HUDEP-2 (cell line): ENCODE data around the gene NCS1.

ENCODE experiments used
- DNase-seq, 76 experiments: peaks; one replicate each; lab custom pipeline; 2025; ENCODE audit not compliant: unreplicated experiment in 76 of 76; lab: John Stamatoyannopoulos, UW

NCS1 gene

DNA sequence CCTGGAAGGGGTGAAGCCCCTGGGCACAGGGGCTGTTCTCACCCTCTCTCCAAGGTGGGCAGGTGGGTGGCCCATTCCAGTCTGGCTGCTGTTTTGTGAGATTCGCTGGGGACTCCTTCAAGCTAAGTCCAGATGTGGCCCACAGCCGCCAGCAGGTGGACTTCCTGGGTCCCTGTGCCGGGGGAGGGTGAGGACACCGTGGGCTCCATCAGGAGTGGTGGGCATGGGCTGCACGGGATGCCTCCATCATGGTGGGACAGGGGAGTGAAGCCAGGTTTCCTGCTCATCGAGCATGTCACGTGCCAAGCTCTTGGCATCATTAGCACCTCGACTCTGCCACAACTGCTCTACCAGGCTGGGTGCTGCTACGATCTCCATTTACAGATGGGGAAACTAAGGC lies 1.8 kb downstream of the NCS1 start:
- DNase-seq, result no peak

DNA sequence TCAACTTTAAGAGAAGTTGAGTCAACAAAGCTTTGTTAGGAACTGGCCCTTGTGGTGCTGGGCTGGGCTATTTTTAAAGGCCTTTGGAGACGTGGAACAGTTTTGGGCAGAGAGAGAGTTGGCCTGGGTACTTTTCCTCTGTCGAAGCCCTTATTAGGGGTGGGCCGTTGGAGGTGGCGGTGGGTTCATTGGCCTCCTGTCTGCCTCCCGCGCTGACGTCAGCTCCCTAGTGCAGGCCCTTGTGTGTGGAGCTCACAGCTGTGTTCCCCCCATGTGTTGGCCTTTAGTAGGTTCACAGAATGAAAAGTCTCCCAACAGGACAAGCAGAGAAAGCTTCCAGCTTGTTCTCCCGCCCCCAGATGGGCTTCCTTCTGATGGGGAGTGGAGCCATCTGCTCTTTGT lies 2.7 kb downstream of the NCS1 start:
- no peak for DNase-seq

DNA sequence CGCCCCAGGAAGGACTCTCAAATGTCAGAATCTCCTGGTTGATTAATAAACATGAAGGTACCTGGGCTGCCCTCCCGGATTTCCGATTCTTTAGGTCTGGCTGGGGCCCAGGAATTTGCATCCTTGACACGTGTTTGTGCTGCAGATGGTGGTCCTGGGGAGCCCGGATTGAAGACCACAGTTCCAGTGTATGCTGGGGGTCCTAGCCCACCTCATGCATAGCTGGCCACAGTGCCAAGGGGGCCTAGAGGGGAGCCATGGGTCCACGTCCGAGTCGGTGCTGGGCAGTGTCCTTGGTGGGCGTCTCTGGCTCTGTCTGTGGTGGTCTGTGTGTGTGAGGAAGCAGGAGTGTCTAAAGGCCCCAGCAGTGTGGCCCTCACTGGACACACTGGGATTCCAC lies 3.2 kb downstream of the NCS1 start:
- DNase-seq, result no peak

DNA sequence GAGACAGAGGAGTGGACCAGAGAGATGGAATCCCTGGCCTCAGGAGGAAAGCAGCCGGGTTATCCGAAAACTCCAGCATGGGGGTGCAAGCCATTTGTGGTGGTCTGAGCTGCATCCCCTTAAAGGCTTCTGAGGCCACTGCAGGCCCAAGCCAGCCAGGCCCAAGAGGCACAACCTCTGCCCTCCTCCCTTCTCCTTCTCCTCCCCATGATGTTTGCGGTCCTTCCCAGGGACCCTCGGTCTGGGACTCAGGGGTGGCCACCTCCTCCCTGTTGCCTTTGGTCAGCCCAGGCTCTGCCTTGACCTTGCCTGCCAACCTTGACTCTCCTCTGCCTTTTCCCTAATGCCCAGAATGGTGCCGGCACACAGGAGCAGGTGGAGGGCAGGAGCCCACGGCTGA lies 4.6 kb downstream of the NCS1 start:
- no peak for DNase-seq

DNA sequence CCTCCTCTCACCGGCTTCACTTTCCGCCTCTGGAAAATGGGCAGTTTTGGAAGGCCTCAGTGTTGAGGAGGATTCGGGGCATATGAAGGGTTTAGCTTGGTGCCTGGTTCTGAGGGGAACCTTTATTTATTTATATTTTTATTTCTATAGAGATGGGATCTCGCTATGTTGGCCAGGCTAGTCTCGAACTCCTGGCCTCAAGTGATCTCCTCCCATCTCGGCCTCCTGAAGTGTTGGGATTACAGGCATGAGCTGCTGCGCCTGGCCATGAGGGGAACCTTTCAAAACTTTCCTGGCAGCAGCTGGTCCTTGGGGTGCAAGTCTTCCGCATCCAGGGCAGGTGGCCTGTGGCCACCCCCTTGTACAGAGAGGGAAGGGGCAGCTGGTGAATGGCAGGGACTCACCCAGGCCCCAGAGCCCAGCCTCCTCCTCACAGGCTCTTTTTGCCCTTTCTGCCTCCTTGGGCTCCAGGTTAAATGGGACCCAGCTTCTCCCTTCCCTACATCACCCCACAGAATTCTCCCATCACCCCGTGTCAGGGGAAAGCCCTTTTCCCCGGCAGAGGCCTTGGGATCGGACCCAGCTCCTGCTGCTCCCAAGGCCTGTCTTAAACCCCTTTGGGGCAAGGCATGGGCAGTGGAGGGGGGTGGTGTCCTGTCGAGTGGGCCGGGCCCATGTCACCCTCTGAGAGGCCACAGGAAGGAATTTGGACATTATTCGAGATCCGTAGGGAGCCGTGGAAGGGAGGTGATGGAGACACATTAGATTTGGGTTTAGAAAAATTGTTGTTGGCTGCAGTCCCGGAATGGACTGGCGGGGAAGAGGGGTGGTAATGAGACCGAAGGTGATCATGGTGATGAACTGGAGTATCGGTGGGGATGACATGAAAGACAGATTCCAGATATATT lies 5.9 kb downstream of the NCS1 start:
- DNase-seq, result no peak

DNA sequence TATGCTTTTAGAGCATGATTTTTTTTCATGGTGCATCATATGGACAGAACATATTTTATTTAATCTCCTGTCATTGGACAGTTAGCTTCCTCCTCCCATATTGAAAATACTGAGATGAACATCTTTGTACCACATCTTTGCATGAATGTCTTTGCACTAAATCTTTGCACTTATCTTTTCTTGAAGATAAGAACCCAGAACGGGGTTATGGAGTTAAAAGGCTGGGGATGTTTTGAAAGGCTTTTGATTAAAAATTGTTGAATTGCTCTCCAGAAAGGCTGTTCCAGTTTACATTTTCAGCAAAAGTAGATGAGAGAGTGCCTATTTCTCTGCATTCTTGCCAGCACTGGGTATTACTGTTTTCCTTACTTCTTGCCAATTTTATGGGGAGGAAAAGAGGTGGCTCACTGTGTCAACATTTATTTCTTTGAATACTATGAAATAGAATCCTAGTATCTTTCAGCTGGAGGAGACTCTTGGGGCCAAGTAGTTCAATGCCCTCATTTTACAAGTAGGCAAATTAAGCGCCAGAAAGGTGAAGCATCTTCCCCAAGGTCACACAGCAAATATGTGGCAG lies 7.2 kb downstream of the NCS1 start:
- DNase-seq, result no peak

DNA sequence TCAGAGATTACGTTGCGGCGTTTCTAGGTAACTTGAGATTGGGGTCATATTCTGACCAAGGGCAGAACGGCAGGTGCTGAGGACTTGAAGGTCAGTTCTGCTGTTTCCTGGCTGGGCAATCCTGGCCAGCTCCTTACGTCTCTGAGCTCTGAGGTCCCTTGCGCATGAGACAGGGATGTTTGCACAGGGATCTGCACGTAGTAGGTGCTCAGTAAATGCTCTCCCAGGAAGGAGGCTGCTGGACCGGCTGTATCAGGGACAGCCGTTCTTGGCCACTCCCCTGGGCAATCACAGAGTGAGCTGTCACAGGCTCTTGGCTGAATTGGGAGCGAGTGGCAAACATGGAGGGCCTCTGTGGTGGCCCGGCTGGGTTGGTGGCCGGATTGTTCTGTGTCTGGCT lies 8.3 kb downstream of the NCS1 start:
- DNase-seq, result no peak

DNA sequence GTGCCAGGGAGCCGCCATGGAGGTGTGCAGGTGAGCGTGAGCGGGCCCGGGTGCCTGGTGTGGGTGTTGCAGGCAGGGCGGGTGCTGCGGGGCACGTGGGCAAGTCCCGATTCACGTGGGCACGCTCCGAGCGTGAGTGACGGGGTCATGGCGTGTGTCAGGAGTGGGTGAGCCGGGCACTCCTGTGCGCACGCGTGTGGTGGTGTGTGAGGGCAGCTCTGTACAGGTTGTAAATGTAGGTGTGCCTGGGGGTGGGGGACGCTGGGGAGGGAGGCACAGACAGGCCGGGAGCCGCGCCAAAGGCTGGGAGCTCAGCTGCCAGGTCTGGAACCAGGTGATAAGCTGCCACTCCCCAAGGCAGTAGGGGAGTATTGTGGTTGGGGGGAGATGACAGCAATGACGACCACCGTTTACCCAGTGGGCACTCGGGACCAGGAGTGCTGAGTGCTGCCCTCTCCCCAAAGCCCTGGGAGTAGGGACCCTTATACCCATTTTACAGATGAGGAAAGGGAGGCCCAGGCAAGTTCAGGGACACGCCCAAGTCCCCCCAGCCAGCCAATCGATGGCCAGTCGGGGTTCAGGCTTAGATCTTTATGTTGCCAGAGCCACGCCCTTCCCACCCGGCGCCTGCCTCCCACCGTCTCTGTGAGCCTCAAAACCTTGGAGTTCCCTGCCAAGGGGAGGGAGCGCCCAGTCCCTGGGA lies 9.6 kb downstream of the NCS1 start:
- peak in 66 of 76 experiments; percentile 7 to 84 (median 56) for DNase-seq

DNA sequence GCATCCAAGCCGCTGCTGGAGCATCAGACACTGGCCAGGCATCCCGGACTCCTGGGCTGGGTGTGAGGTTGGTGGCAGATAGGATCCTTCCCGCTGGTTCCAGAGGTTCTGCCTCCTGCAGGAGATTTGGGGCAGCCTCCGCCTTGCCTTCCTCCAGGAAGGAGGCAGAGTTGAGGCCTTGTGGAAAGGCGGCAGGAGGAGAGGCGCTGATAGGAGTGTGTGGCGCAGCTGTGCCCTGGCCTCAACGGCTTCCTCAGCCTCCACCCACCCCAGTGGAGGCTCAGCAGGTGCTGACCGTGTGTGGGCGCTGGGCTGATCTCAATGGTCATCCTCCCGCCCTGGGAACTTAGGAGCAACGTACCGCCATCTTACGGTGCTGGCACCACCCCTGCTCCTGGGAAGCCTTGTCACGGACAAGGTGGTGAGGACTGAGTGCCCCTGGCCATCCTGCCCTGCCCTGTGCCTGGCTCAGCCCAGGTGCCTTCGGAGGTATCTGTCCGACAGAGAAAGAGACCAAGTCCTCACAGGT lies 10.2 kb downstream of the NCS1 start:
- no peak for DNase-seq

DNA sequence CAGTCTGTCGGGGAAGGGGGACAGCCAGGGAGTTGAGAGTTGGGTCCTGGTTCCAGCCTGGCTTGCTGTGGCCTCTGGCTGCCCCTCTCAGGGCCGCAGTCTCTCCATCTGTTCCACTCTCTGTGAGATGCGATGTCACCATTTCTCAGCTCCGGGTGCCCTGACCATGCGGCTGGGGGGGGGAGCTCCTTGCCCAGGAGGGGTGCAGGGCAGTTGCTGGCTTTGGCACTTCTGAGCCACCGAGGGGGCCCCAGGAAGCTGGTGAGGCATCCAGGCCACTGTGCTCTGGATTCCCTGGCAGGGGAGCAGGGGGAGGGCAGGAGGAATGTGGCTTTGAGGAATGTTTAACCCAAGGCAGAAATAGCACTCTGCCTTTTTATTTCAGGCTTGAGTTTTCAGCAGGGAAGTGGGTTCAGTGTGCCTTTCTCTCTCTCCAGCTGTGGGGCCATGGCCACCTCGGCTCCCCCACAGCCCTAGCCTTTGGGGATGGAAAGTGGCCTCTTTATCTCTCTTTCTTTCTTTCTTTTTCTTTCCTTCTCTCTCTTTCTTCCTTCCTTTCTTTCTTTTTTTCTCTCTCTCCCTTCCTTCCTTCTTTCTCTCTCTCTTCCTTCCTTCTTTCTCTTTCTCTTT lies 11.0 kb downstream of the NCS1 start:
- no peak for DNase-seq

DNA sequence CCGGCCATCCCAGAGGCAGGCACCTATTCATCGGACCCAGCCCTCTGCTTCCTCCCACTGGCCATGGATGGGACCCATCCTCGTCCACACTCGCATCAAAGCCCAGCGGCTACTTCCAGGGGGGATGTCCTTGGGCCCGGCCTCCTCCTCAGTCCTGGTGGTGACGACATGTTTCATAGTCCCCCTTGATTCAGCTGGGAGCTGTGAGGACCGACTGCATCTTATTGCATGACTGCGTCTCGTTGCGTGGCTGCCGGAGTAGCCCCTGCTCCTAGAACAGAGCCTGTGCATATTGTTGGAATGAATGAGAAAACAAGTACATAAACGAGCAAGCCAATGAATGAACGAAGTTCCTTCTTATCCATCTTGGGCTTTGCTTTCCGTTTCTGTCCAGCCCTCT lies 12.8 kb downstream of the NCS1 start:
- no peak for DNase-seq

DNA sequence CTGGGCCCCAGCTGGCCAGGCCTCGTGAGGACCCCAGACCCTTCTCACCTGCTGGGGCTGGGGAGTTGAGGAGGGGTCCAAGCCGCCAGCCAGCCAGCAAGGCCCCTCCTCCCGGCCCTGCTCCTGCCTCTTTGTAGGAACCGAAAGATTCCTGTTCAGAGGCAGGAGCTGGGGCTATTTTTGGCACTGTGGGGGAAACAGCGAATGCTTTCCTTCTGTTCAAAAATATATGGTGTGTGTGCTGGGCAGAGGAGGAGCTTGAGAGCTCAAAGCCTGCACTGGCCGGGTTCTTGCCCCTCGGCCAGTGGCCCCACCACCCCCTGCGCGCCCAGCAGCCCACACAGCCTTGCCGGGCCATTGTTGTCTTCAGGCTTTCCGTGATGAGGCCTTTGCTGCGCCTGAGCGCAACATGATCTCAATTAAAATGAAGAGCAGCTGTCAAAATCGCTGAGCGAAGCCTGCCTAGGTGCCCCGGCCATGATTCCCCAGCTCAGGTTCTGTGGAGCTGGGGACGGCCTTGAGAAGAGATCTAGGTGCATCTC lies 13.4 kb downstream of the NCS1 start:
- no peak for DNase-seq

DNA sequence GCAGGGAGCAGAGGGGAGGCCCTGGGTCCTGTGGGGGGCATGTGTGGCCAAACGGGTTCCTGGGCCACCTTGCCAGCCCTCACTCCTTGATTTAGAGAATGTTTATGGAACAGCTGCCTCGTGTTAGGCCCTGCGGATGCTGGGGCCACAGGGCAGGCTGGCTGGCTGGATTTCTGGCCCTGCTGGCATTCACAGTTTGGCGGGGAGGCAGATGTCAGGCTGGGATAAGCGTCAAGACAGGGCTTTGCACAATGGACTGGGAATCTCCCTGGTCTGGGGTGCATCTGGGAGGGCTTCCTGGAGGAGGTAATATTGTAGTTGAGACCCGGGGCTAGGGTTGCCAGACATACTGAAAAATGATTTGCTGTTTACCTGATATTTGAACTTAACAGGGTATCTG lies 13.8 kb downstream of the NCS1 start:
- DNase-seq, result peak in 1 of 76 experiments; percentile 12

DNA sequence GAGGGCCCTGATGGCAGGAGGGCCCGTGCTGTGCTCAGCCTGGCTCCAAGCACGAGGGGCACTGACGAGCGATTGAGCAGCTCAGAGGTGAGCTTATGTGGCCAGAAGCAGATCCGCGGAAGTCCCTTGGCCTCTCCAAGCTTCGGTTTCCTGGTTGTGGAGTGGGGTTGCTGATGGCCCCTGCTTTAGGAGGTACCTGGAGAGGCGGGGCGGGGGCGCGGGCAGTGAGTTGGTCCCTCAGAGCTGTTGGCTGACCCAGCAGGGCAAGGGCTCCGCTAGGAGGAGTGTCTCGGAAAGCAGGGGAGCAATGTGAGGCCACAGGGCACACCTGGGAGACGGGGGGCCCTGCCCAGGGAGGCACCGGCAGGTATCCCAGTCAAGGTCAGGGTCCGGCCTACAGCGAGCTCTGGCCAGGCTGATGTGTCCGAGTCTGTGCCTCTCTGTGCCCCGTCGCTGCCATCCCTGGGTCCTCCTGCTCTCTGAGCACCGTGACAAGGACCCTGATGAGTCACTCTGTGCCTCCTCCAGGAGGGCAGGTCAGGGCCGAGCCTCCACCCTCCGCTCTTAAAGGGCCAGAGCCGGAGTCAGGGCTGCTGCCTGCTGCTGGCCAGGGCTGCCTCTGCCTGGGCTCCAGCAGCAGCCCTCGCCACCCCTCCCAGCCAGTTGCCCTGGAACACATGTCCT lies 14.8 kb downstream of the NCS1 start:
- peak in 73 of 76 experiments; percentile 20 to 89 (median 75) for DNase-seq

DNA sequence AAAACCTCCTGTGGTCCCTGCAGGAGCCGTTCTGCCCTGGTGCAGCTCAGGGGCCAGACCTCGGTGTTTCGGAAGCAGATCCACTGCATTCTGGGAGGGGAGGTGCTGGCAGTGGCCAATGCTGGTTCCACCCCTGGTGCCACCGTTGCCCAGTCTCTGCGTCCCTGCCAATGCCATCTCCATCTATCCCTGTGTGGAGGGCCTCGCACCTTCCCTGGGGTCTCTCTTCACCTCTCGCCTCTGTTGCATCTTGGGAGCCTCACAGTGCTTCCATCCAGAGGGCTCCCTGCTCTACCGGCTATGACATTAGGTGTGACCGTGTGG lies 15.3 kb downstream of the NCS1 start:
- no peak for DNase-seq

DNA sequence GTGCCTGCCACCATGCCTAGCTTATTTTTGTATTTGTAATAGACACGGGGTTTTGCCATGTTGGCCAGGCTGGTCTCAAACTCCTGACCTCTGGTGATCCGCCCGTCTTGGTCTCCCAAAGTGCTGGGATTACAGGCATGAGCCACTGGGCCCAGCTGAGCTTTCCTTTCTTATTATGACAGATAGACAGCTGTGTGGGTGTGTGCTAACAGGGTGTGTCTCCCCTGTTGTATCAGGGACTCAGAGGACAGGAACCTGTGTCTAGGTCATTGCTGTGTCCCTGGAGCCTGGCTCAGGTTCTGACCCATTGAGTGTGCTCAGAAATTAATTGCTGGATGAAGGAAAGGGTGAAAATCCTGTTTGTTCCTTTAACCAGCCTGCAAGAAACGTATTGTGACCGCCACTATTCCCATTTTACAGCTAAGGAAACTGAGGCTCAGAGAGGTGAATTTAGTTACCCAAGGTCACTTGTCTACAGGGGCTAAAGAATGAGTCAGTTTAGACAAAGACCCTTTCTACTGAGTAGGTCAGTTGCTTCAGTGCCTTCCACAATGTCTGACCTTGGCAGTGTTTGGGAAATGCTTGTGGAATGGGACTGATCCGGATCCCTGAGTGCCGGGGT lies 16.8 kb downstream of the NCS1 start:
- DNase-seq, result peak in 38 of 76 experiments; percentile 7 to 60 (median 30)

DNA sequence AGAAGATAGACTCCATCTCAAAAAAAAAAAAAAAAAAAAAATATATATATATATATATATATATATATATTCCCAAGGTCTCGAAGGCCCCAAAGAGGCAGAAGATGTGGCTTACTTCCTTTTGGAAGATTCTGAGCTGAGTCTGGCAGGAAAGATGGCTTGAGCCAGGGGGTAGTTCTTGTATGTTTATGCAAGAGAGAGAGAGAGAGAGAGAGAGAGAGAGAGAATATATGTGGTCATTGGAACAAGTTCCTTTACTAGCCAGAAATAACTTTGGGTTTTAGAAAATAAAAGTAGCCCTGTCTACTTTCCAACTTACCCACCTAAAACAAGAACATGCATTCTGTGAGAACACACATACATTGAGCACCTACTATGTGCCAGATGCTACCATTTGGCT lies 17.6 kb downstream of the NCS1 start:
- DNase-seq, result no peak

DNA sequence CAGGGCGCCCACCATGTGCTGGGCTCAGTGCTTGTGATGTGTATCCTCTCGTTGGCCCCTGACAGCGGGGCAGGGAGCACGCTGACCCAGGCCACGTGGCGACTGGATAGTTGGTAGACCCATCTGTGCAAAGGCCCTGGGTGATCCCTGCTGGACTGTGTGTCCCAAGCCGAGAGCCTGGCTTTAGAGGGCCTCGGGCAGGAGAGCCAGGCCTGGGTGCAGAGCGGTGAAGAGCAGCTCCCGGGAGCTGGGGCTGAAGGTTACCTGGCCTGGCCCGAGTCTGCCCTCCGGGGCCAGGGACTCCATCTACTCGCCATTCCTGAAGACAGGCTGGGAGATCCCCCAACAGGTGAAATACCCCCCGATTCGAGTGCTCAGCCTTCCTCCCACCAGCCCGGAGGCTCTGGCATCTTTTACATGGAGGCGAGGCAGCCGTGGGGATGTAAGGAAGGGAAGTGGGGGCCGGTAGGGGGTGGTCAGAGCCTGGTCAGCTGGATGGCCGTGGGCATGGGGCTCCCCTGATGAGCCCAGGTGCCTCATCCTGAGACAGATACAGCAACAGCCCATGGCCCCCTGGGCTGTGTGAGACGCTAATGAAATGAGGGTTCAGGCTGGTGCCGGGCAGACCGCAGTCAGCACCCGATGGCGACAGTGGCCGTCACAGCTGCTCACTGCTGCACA lies 19.0 kb downstream of the NCS1 start:
- no peak for DNase-seq

DNA sequence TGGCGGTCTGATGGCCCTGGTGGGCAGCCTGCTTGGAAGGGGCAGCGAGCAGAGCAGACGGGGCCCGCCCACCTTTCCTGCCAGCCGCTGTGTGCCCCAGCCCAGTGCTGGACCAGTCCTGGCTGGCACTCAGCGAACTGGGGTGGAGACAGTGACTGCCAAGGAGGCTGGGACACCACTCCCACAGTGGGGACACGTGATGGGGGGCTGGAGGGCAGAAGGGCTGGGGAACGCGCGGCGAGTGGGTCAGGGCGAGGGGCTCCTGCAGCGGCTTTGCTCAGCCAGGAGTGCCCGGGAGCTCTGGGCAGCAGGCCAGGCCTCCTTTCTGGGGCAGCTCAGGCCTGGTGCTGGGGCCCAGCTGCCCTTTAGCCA lies 19.5 kb downstream of the NCS1 start:
- DNase-seq, result no peak
